ENCODE data around the gene TUBGCP6. TPM values are rescaled to one million over a fixed set of nuclear protein-coding genes. Genes with fewer than 3 reads are reported as not detected.

The TUBGCP6 gene, protein sequence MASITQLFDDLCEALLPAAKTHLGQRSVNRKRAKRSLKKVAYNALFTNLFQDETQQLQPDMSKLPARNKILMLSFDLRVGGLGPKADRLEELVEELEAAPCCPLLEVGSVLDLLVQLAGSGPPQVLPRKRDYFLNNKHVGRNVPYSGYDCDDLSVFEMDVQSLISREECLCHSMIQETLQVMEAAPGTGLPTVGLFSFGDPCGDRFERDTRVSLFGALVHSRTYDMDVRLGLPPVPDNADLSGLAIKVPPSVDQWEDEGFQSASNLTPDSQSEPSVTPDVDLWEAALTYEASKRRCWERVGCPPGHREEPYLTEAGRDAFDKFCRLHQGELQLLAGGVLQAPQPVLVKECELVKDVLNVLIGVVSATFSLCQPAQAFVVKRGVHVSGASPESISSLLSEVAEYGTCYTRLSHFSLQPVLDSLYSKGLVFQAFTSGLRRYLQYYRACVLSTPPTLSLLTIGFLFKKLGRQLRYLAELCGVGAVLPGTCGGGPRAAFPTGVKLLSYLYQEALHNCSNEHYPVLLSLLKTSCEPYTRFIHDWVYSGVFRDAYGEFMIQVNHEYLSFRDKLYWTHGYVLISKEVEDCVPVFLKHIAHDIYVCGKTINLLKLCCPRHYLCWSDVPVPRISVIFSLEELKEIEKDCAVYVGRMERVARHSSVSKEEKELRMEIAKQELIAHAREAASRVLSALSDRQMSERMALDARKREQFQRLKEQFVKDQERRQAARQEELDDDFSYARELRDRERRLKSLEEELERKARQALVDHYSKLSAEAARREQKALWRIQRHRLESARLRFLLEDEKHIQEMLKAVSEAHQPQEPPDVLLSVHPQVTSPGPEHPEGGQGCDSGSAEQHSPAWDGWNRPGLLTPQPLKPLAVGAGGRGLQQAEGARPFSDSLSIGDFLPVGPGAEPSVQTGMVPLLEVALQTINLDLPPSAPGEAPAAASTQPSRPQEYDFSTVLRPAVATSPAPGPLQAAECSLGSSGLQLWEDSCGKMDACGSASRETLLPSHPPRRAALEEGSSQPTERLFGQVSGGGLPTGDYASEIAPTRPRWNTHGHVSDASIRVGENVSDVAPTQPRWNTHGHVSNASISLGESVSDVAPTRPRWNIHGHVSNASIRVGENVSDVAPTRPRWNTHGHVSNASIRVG (N-terminal part only)
- 10 to 100 TPM; 23.0 to 44.2 TPM for total RNA-seq
- polyA plus RNA-seq (ENCODE audit: insufficient read length in 2 of 2) = 10 to 100 TPM; 57.8 to 68.3 TPM
- long read RNA-seq, donor 1, full-length matches to known transcripts = 1 of 7 reads
- long read RNA-seq, donor 1, partial matches to known transcripts = 6 of 7 reads
- long read RNA-seq, donor 1, other reads (novel, unspliced or antisense) = 0 of 7 reads
- long read RNA-seq, donor 2 = 0 reads
- long read RNA-seq, donor 3 = 0 reads
- long read RNA-seq, donor 4, partial matches to known transcripts = 0 of 1 reads
- long read RNA-seq, donor 4, other reads (novel, unspliced or antisense) = 0 of 1 reads

DNA sequence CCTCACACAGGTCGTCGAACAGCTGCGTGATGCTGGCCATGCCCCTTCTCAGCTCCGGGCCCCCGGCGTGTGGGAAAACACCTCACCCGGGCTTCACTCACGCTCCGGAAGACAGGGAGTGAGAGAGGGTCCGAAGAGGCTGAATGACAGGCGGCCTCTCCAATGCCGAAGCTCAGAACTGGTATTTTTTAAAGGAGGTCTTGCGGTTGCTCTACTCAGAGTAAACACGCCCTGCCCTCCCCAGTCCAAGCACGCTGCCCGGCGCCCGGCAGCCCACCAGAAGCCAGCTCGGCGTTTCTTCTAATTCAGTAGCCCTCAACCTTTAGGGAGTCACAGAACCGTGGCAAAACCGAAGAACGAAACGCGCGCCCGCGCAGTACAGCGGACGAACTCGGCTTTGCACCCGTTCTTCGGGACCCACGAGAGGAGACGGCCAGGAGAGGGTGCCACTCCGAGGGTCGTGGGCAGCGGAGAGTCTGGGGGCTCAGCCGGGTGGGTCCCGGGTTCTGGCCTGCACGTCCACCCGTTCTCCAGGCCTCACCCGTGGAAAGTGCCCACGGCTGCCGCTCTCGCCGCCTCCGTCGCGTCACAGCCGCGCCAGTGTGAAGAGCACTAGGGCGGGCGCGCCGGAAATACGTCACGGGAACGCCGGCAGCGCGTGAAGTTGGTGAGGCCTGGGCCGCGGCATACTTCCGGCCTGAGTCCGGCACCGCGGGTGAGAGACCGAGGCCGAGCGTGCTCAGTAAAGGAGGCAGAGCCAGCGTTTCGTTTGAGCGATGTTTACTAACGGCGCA is at the start of gene TUBGCP6:
Gene TUBGCP6 (minus strand): TSS at position 604 of the 794 bp plus-strand sequence. CDS start 564 bp downstream, at position 40.
- peak; percentile 82 to 98 (median 93) for DNase-seq (ENCODE audit: low read depth in 4 of 6, low spot score in 6 of 6)

GRCh38 chr22:50294319-50294656 is 49.5 kb upstream of the TUBGCP6 start:
- 73% methylated on average over 4 of the region's 5 CpGs for WGBS (ENCODE audit: insufficient coverage)
- no peak overlapping the region for H3K4me3 ChIP-seq (ENCODE audit: low read depth, low read length)
- H3K4me1 ChIP-seq (ENCODE audit: control insufficient read depth, insufficient read depth, low read length) = peaks cover 57% of the 10 kb centered on the region
- H3K27me3 ChIP-seq (ENCODE audit: control insufficient read depth, insufficient read depth, low read length) = no peaks in the 10 kb centered on the region
- peaks cover 72% of the 10 kb centered on the region for H3K36me3 ChIP-seq (ENCODE audit: control insufficient read depth, insufficient read depth, low read length)
- H3K9me3 ChIP-seq (ENCODE audit: control insufficient read depth, insufficient read depth, low read length) = no peaks in the 10 kb centered on the region
- H3K27ac ChIP-seq (ENCODE audit: low read depth, low read length) = peak overlapping the region; percentile 60
- no peak for DNase-seq (ENCODE audit: low read depth in 4 of 6, low spot score in 6 of 6)

More for the DNA sequence above, at the start of gene TUBGCP6:
- peak within 1 kb of the TSS; percentile 87 for H3K27ac ChIP-seq (ENCODE audit: low read depth, low read length)
- under 1% methylated on average over 75 of the region's 76 CpGs for WGBS (ENCODE audit: insufficient coverage)
- H3K4me1 ChIP-seq (ENCODE audit: control insufficient read depth, insufficient read depth, low read length) = peaks cover 62% of the 10 kb centered on the region
- H3K4me3 ChIP-seq (ENCODE audit: low read depth, low read length) = peak within 1 kb of the TSS; percentile 86
- H3K36me3 ChIP-seq (ENCODE audit: control insufficient read depth, insufficient read depth, low read length) = peaks cover 54% of the 10 kb centered on the region
- H3K27me3 ChIP-seq (ENCODE audit: control insufficient read depth, insufficient read depth, low read length) = no peaks in the 10 kb centered on the region
- no peaks in the 10 kb centered on the region for H3K9me3 ChIP-seq (ENCODE audit: control insufficient read depth, insufficient read depth, low read length)

GRCh38 chr22:50293441-50294318 is 48.9 kb upstream of the TUBGCP6 start:
- peak overlapping the region; percentile 73 for H3K27ac ChIP-seq (ENCODE audit: low read depth, low read length)
- no peaks in the 10 kb centered on the region for H3K9me3 ChIP-seq (ENCODE audit: control insufficient read depth, insufficient read depth, low read length)
- H3K36me3 ChIP-seq (ENCODE audit: control insufficient read depth, insufficient read depth, low read length) = peaks cover 75% of the 10 kb centered on the region
- H3K4me1 ChIP-seq (ENCODE audit: control insufficient read depth, insufficient read depth, low read length) = peaks cover 51% of the 10 kb centered on the region
- H3K27me3 ChIP-seq (ENCODE audit: control insufficient read depth, insufficient read depth, low read length) = no peaks in the 10 kb centered on the region
- no peak overlapping the region for H3K4me3 ChIP-seq (ENCODE audit: low read depth, low read length)
- DNase-seq (ENCODE audit: low read depth in 4 of 6, low spot score in 6 of 6) = peak in 1 of 6 donors; percentile 66
- WGBS (ENCODE audit: insufficient coverage) = 29% methylated on average over 42 of the region's 42 CpGs

GRCh38 chr22:50292643-50293440 is 48.0 kb upstream of the TUBGCP6 start:
- H3K9me3 ChIP-seq (ENCODE audit: control insufficient read depth, insufficient read depth, low read length) = no peaks in the 10 kb centered on the region
- H3K27me3 ChIP-seq (ENCODE audit: control insufficient read depth, insufficient read depth, low read length) = no peaks in the 10 kb centered on the region
- DNase-seq (ENCODE audit: low read depth in 4 of 6, low spot score in 6 of 6) = no peak
- H3K36me3 ChIP-seq (ENCODE audit: control insufficient read depth, insufficient read depth, low read length) = peaks cover 76% of the 10 kb centered on the region
- no peak overlapping the region for H3K4me3 ChIP-seq (ENCODE audit: low read depth, low read length)
- H3K27ac ChIP-seq (ENCODE audit: low read depth, low read length) = peak overlapping the region; percentile 73
- 61% methylated on average over 25 of the region's 29 CpGs for WGBS (ENCODE audit: insufficient coverage)
- peaks cover 43% of the 10 kb centered on the region for H3K4me1 ChIP-seq (ENCODE audit: control insufficient read depth, insufficient read depth, low read length)

- 93% methylated on average over 35 of the region's 37 CpGs for WGBS (ENCODE audit: insufficient coverage)
- H3K9me3 ChIP-seq (ENCODE audit: control insufficient read depth, insufficient read depth, low read length) = no peaks in the 10 kb centered on the region
- no peak for DNase-seq (ENCODE audit: low read depth in 4 of 6, low spot score in 6 of 6)
- peaks cover 96% of the 10 kb centered on the region for H3K36me3 ChIP-seq (ENCODE audit: control insufficient read depth, insufficient read depth, low read length)
- H3K4me3 ChIP-seq (ENCODE audit: low read depth, low read length) = no peak overlapping the region
- peaks cover 27% of the 10 kb centered on the region for H3K4me1 ChIP-seq (ENCODE audit: control insufficient read depth, insufficient read depth, low read length)
- no peak overlapping the region for H3K27ac ChIP-seq (ENCODE audit: low read depth, low read length)
- H3K27me3 ChIP-seq (ENCODE audit: control insufficient read depth, insufficient read depth, low read length) = no peaks in the 10 kb centered on the region
These were observed 45.3 kb upstream of the TUBGCP6 start for GRCh38 chr22:50289942-50290630.

GRCh38 chr22:50289151-50289941 is 44.5 kb upstream of the TUBGCP6 start:
- peaks cover 22% of the 10 kb centered on the region for H3K4me1 ChIP-seq (ENCODE audit: control insufficient read depth, insufficient read depth, low read length)
- H3K9me3 ChIP-seq (ENCODE audit: control insufficient read depth, insufficient read depth, low read length) = no peaks in the 10 kb centered on the region
- no peak overlapping the region for H3K27ac ChIP-seq (ENCODE audit: low read depth, low read length)
- H3K4me3 ChIP-seq (ENCODE audit: low read depth, low read length) = no peak overlapping the region
- 95% methylated on average over 57 of the region's 57 CpGs for WGBS (ENCODE audit: insufficient coverage)
- DNase-seq (ENCODE audit: low read depth in 4 of 6, low spot score in 6 of 6) = no peak
- no peaks in the 10 kb centered on the region for H3K27me3 ChIP-seq (ENCODE audit: control insufficient read depth, insufficient read depth, low read length)
- H3K36me3 ChIP-seq (ENCODE audit: control insufficient read depth, insufficient read depth, low read length) = peaks cover 97% of the 10 kb centered on the region

DNA sequence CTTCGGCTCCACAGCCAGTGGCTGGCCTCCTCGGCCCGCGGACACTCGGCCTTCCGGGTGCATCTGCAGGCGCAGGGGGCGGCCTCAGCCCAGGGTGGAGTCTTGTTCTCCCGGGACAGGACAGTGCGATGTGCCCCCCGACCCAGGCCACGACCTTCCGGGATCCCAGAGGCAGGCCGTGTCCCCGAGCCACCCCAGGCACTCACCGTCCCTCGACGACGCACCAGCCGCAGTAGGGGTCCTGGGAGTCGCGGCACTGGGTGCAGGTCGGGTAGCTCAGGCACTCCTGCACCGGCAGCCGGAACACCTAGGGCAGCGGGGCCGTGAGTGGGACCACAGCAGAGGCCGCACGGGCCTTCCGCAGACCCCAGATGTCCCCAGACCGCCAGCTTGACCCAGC is 42.9 kb upstream of the TUBGCP6 start:
- Histone ChIP-seq H3K4me3 (ENCODE audit: low read depth, low read length) (no peak overlapping the region), H3K9me3 (ENCODE audit: control insufficient read depth, insufficient read depth, low read length) (no peaks in the 10 kb centered on the region), H3K27ac (ENCODE audit: low read depth, low read length) (no peak overlapping the region), H3K27me3 (ENCODE audit: control insufficient read depth, insufficient read depth, low read length) (no peaks in the 10 kb centered on the region), H3K4me1 (ENCODE audit: control insufficient read depth, insufficient read depth, low read length) (peaks cover 6% of the 10 kb centered on the region), H3K36me3 (ENCODE audit: control insufficient read depth, insufficient read depth, low read length) (peaks cover 99% of the 10 kb centered on the region)
- WGBS (ENCODE audit: insufficient coverage) = 95% methylated on average over 30 of the region's 31 CpGs
- no peak for DNase-seq (ENCODE audit: low read depth in 4 of 6, low spot score in 6 of 6)
